OCI-LY1 (cell line): ENCODE results near the gene AGBL1.

Source experiments
- EZH2 ChIP-seq: fragments of 200-600 bp; sonication (generic), shearing (Covaris generic); IDR thresholded peaks from 2 replicates; pipeline ENCODE4 v1.8.0; 2017; ENCODE audit warnings: borderline replicate concordance, mixed run types, mild to moderate bottlenecking, antibody characterized with exemption, low read length, moderate library complexity, mixed read lengths
- TF ChIP-seq, protein P1 (sequence below): fragments of 200-600 bp; sonication (generic), shearing (Covaris generic); IDR thresholded peaks from 2 replicates; pipeline ENCODE4 v1.5.1; 2017; ENCODE audit warnings: mild to moderate bottlenecking, antibody characterized with exemption, low read length, moderate library complexity, mixed read lengths

DNA sequence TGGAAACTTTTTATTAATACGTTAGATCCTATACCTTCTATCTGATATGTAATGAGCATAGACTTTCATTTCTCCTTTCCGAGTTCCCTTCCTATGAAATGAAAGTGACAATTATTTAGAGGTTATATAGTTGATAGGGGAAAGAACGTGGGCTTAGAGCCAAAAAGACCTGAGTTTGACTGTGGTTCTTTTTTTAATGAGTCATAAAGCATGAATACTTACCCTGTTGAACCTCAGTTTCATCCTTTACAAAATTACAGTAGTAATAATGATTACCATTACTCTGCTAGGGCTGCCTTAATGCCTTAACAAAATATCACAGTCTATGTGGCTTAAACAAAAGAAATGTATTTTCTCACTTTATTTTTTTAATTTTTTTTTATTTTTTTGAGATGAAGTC, 75.9 kb downstream of the AGBL1 start:
- TF ChIP-seq, protein P1, sequence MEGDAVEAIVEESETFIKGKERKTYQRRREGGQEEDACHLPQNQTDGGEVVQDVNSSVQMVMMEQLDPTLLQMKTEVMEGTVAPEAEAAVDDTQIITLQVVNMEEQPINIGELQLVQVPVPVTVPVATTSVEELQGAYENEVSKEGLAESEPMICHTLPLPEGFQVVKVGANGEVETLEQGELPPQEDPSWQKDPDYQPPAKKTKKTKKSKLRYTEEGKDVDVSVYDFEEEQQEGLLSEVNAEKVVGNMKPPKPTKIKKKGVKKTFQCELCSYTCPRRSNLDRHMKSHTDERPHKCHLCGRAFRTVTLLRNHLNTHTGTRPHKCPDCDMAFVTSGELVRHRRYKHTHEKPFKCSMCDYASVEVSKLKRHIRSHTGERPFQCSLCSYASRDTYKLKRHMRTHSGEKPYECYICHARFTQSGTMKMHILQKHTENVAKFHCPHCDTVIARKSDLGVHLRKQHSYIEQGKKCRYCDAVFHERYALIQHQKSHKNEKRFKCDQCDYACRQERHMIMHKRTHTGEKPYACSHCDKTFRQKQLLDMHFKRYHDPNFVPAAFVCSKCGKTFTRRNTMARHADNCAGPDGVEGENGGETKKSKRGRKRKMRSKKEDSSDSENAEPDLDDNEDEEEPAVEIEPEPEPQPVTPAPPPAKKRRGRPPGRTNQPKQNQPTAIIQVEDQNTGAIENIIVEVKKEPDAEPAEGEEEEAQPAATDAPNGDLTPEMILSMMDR = no peak
- TF ChIP-seq EZH2 = no peak
